NB4 (cell line): ENCODE data around the gene AP5M1.

ENCODE experiments used
- POLR2A ChIP-seq: IDR thresholded peaks from 2 replicates; pipeline ENCODE4 v1.6.1; 2011; ENCODE audit warnings: mild to moderate bottlenecking; ENCODE audit not compliant: insufficient read length; ENCODE audit errors: extremely low read depth
- TF ChIP-seq, protein P1 (sequence below): IDR thresholded peaks from one replicate; pipeline ENCODE4 v1.5.1; 2012; ENCODE audit warnings: low read depth, low read length

DNA sequence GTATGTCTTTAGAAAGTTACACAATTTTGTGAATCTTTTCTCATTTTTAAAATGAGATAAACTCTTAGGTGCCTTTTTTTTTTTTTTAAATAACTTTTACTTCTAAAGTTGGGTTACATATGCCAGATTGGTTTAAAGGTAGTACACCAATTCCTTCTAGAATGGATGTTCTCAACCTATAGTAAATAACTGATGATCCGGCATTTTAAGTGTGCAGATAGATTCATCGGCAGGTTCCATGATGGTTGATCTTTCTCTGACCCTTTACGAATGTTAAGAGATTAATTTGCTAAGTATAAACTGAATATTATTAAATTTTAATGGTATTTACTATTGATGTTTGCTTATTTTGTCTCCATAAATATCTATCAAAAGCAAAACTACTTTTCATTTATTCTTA is 8.3 kb downstream of the AP5M1 start:
- TF ChIP-seq, protein P1, sequence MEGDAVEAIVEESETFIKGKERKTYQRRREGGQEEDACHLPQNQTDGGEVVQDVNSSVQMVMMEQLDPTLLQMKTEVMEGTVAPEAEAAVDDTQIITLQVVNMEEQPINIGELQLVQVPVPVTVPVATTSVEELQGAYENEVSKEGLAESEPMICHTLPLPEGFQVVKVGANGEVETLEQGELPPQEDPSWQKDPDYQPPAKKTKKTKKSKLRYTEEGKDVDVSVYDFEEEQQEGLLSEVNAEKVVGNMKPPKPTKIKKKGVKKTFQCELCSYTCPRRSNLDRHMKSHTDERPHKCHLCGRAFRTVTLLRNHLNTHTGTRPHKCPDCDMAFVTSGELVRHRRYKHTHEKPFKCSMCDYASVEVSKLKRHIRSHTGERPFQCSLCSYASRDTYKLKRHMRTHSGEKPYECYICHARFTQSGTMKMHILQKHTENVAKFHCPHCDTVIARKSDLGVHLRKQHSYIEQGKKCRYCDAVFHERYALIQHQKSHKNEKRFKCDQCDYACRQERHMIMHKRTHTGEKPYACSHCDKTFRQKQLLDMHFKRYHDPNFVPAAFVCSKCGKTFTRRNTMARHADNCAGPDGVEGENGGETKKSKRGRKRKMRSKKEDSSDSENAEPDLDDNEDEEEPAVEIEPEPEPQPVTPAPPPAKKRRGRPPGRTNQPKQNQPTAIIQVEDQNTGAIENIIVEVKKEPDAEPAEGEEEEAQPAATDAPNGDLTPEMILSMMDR, result no peak
- no peak for TF ChIP-seq POLR2A
